GM21423 (cell line): Measurements from ENCODE around the gene CISD3.

Experiments used
- ATAC-seq: cut with Tn5 transposase; IDR thresholded peaks from one replicate; pipeline ENCODE4 v1.9.1; 2021; ENCODE audit warnings: mild to moderate bottlenecking, moderate library complexity; ENCODE audit not compliant: unreplicated experiment

The CISD3 gene, protein sequence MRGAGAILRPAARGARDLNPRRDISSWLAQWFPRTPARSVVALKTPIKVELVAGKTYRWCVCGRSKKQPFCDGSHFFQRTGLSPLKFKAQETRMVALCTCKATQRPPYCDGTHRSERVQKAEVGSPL

DNA sequence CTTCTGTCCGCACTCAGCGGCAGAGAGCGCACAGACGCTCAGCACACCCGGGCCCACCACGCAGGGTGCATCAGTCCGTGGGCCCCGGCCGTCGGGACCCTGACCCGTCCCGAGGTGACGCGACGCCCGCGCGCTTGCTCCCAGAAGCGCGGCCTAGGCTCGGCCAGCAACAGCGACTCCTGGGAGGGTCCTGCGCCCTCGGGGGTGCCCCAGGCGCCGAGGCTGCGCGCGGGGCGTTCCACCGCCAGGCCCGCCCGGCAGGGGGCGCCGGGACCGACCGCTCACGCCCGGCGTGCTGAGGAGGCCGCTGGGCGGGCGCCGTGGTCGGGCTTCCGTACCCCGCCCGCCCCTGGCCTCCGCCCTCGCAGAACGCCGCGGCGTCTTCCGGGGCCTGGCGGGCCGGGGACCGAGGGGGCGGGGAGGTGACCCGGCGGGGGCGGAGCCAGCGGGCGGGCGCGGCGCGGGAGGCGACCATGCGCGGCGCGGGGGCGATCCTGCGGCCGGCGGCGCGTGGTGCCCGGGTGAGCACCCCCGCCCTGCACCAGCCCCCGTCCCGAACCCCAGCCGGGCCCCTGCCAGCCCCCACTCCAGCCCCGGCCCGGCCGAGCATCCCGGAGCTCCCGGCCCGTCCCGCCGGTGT lies at the start of gene CISD3:
TSS of gene CISD3 (plus strand) at position 456 of the 640 bp plus-strand sequence. CDS start at position 474, 18 bp downstream.
- ATAC-seq: peak; percentile 82

DNA sequence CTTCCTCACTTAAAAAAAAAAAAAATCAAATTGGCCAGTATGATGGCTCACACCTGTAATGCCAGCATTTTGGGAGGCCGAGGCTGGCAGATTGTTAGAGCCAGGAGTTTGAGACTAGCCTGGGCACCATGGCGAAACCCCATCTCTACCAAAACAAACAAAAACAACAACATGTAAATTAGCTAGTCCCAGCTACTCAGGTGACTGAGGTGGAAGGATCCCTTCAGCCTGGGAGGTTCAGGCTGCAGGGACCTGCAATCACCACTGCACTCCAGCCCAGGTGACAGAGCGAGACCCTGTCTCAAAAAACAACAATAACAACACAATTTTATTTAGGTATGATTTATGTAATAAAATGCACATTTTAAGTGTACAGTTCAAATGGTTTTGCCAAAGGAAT lies 49.0 kb upstream of the CISD3 start:
- no peak for ATAC-seq

DNA sequence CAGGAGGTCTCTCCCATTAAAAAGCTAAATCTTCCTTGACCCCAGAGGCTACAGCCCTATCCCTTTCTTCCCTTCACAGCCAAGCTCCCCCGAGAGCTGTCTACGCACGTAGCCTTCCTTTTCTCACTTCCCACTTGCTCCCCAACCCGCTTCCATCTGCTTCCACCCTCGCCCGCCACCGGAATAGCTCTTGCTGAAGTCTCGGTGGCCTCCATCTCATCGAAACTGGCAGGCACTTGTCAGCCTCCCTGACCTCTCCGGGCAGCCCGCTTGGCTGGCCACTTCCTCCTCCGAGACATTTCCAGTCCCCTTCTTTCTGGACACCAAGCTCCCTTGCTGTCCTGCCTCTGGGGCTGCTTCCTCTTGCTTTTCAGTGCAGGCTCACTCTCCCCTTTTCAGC lies 44.6 kb upstream of the CISD3 start:
- ATAC-seq: no peak

DNA sequence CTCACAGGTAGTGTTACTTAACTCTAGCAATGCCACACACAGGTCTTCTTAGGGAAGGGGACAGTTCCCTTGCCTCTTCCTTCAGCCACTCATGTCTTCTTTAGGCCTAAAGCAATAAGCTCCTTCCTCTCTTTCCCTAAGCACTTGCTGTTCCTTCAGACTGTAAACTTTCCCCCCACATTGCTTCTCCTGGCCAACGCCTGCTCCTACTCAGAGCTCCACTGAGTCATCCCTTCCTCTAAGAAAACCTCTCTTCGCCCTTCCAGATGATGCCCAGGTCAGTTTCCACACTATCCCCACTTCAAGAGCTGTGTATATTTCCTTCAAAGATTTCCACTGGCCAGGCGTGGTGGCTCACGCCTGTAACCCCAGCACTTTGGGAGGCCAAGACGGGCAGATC lies 42.9 kb upstream of the CISD3 start:
- no peak for ATAC-seq

DNA sequence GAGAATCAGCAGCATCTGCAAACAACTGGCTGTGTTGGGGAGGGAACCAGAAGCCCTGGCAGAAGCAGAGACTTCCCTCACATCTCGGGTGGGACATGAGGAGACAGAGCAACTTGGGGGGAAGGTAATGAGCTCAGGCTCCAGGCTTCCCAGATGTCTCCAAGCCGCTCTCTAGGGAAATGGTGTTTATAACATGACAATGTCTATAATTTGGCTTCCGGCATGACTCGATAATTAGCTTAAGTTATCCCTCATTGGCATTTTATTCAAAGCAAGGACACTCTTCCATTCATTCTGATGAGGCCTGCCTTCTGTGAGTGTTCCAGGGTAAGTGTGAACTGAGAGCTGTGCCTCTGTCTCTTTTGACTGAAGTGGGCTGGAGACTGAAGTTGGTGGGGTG lies 39.8 kb upstream of the CISD3 start:
- no peak for ATAC-seq

DNA sequence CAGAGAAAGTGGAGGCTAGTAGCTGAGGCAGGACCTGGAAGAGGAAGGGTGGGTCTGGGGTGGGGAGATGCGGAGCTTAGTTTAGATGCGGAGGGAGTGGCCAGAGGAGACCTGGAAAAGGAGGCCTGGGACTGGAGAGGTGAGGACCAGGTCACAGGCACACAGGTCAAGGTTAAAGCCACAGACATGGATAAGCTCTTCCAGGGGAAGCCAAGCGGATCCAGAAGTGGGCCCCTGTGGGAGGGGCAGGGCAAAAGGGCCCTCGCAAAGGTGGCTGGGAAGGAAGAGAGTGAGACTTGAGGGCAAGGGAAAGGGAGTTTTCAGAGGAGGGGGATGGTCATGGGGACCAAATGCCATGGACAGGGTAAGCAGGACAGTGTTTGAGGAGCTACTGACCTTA lies 39.0 kb upstream of the CISD3 start:
- no peak for ATAC-seq

DNA sequence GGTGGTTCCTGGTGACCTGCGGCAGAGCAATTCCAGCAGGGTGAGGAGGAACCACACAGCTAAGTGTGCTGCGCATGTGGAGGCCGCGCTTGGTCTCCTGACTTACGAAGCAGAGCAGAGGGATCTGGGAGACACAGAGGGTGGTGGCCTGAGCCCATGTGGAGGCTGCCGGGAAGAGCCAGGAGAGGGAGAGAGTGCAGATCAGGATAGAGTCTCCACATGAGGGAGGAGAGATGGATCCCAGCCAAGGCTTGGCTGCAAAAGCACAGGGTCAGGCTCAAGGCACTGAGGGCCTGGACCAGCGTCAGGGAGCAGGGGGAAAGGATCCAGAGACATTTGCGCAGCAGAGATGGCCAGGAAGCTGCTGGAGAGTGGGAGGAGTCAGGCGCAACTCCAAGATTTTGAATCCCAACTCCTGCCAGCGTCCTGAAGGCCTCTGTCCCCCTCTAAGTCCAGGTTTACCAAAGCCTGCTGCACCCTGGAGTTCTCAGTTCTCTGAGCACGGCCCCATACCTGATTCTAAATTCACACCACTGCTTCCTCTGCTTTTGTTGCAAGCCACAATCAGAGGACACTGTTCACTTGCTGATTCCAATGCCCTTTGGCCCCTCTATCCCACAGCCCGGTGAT lies 36.3 kb upstream of the CISD3 start:
- ATAC-seq: no peak

DNA sequence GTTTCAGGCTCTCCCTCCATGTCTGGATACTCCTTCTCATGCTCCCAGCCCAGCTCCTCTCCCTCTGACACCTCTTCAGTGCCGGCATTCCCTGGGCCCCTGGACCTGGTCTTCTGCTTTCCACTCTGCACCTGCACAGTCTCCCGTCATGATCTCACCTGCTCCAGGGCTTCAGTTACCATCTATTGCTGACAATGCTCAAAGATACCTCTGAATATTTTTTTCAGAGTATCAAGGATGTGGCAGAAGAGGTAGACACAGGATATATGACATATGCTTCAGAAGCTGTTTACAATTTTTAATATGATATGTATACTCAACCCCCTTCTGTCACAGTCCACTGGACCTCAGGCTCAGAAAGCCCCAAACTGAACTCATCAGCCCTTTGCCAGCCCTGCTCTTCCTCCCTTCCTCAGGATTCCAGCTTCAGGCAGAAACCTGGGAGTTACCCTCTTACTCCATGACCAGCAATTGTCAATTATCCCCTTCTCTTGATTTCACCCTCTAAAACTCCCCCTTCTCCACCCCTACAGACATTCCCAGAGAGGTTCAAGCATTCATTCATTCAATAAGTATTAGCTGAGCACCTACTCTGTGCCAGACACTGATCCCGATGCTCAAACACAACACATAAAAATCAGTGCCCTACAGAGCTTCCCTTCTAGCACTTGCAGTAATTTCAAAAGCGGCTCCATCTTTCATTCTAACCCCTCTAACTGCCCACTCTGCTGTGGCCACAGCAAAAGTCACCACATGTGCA lies 32.9 kb upstream of the CISD3 start:
- no peak for ATAC-seq

DNA sequence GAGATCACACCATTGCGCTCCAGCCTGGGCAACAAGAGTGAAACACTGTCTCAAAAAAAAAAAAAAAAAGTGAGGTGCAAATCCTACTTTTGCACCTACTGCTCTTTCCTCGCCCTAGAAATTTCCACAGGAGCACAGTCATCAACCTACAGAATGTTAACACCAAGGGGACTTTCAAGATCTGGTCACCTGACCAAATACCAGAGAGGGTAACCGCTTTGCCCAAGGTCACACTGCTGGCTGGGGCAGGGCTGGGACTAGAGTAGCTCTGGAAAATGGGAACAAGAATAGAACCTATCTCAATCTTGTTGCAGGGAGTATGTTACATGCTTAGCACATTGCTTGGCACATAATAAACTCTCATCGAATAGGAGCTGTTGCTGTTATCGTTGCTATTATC lies 31.4 kb upstream of the CISD3 start:
- no peak for ATAC-seq

DNA sequence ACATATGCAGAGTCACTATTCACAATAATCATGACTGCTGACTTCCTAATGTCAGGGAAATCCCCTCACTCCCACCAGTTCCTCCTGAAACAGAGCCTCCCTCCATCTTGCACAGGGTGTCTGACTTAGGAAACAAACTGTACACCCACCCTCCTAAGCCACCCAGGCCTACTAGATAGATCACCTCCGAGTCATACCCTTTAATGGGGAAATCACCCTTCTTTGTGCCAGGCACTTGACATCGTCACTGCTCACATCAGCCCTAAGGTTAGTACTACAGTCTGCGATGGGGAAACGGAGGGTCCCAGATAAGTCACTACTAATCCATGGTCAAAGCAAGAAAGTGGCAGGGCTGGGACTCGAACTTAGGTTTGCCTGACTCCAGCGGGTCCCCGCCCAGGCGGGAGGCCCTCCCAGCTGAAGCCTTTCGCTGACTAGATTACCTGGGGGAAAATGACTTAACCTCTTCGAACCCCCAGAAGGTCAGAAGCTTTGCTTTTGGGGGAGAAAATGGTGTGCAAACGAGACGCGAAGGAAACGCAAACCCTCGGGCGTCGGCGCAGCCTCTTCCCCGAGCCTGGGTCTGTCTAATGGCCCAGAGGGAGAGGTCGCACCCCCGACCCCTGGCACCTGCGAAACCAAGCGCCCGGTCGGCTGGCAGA lies 28.5 kb upstream of the CISD3 start:
- ATAC-seq: peak; percentile 12

DNA sequence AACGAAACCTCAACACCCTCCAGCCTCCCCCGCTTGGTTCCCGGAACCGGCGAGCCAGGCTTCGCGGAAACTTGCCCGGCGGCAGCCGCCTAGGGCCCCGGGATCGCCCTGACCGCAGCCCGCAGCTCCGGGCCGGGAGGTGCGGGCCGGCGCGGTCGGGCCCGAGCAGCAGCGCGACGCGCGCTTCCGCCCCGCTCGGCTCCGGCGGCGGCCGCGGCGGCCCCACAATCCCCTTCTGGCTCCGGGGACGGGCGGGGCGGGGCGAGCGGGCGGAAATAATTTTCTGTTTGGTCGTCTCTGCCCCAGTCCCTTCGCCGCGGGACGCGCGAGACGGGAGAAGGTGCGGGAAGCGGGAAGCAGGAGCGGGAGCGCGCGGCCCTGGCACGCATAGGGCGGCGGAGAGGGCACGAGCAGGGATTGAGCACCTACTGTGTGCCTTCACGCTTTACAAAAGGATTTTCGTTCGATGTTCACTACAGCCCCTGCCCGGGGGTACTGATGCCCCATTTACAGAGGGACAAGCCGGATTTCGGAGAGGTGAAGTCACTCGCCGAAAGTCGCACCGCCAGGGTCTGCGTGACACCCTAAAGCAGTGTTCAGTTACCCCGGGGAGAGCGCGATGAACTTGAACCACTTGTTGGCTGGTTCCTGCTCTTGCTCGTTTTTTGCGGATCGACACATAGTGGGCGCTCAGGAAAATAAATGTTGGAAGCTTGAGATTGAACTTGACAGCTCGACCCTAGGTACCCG lies 27.8 kb upstream of the CISD3 start:
- peak; percentile 35 for ATAC-seq

DNA sequence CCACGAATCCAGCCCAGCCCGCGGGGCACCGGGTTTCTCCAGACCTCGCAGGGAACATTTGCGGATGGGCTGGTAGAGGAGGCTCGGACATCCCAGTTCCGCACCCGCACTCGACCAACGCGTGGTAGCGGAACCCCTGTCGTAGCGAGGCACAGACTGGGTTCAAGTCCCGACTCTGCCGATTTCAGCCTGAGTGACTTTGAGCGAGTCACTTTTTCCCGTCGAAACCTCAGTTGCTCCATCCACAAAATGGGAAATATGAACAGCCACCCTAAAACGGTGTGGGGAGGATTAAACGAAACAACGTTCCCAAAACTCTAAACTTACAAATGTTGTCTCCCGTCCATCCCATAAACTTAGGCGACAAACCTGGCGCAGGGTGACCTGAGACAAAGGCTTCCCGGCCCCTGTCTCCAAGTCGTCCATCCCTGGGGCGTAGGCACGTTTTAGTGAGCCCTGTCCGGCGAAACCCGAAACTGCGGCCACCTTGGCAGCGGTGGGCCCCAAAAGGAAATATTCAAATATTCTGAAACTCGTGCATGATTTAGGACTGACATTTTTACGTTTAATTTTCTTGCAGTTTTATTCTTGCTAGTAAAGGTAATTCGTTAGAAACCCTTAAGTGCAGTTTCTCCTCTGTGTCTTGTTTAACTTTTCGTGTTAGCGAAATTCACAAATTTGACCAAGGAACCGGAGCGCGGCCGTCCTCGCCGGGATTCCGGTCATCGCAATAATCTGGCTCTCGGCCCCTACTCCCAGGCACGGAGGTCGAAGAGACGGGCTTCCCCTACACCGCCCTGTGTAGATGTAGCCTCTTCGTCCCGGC lies 27.0 kb upstream of the CISD3 start:
- no peak for ATAC-seq

DNA sequence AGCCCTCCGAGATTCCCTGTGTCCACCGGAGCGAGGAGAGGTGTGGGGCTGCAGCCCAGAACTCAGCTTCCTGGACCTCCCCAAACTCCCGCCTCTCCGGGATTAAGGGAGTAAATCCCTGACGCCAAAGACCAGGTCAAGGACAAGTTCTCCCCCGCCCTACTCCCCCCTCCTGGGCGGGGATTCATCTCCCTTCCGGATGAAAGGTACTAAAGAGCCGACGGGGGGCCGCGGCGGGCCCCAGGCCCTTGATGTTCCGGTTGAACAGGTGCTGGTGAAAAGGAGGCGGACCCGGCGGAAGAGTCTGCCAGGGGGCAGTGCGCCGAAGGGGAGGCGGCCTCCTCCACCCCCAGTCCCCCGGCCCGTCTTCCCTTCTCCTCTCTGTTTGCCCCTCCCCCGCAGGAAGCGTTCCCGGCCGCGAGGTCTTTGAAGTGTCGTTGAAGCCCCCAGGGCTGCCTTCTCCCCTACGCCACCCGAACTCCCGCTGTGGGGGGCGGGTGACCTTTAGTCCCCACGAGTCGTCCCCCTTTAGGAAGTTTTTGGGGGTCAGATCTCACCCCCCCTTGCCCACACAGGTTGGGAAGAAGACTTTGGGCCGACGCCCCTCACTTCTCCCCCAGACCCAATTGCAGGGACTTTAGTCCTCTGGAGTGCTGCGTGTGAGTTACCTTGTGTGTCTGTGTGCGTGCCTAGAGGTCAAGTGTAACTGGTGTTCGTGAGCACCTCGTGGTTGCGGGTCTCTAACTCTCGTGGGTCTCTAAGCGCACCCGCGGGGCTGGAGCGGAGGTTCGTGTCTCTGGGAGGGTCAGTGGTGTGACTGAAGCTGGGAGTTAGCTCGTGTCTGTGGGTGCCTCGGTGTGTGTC lies 26.2 kb upstream of the CISD3 start:
- no peak for ATAC-seq

DNA sequence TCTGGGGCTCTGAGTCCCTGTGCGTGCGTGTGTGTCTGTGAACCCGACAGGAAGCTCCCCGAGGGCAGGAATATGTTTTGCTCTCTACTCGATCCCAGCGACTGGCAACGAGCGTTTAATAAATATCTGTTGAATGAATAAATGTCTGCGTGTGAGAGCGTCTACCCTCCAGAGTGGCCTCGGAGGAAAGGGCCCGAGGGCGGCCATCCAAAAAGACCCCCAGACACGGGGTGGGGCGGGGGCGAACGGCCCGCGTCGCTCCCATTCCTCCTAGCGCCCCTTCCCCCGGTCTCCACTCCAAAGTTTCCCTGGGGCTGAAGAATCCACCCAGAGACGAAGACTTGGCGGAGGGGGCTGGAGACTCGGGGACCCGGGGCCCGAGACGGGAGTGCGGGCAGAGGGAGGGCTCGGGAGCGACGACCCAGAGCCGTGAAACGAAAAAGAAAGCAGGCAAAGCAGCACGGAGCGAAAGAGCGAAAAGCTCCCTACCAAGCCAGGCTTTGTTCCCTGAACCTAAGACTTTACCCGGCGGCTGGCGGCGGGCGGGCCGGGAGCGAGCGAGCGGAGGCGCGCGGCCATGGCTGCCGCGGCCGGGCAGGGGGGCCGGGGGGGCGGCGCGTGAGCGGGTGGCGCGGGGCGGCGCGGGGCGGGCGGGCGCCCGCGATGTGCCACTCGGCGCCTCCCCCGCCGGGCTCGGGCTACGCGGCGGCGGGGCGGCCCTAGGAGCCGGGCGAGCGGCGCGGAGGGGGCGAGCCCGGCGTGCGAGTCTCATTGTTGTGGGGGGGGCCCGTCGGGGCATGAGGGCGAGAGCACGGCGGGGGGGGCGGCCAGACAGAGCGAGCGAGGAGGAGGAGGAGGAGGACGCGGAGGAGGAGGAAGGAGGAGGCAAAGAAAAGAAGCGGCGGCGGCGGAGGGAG lies 25.3 kb upstream of the CISD3 start, which contains the start of gene MLLT6:
TSS of gene MLLT6 (plus strand) at position 668 of the 917 bp plus-strand sequence. CDS start 360 bp downstream, outside the sequence.
- no peak for ATAC-seq

DNA sequence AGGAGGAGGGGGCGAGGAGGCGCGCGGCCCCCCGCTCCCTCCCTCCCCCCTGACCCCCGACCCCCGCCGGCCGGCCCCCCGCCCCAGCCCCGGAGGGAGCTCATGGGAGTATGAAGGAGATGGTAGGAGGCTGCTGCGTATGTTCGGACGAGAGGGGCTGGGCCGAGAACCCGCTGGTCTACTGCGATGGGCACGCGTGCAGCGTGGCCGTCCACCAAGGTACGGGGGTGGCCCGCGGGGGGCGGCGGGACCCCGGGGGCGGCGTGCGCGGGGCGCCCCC lies 24.7 kb upstream of the CISD3 start:
- no peak for ATAC-seq

DNA sequence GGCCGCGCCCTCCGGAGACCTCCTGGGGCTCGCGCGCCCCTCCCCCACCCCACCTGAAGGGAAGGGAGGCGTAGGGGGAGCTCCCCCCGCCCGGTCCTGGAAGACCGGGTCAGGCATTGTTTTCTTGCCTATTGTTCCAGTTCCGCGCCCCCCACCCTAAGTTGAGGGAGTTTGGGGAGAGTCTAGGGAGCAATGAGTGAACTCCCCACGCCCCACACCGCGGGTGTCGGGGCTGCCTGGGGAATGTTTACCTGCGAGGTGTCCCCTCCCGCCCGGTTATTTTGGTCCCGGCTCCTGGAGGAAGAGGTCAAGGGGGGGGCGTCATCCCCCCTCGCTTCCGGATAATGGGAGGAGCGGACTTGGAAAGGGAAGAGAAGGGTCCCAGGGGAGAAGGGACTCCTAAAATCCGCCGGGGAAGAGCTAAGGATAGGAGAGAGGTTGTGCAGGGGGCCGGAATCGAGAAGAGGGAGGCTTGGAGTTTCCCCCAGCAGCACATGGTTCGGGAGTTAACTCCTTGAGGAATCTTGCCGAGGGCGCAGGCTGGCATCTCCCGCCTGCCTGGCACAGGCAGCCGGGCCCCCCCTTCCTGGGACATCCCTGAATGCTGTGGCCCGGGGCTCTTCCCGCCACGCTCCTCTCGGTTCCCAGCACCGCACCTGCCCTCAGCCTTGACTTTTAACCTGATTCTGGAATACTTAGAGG lies 24.2 kb upstream of the CISD3 start:
- no peak for ATAC-seq

DNA sequence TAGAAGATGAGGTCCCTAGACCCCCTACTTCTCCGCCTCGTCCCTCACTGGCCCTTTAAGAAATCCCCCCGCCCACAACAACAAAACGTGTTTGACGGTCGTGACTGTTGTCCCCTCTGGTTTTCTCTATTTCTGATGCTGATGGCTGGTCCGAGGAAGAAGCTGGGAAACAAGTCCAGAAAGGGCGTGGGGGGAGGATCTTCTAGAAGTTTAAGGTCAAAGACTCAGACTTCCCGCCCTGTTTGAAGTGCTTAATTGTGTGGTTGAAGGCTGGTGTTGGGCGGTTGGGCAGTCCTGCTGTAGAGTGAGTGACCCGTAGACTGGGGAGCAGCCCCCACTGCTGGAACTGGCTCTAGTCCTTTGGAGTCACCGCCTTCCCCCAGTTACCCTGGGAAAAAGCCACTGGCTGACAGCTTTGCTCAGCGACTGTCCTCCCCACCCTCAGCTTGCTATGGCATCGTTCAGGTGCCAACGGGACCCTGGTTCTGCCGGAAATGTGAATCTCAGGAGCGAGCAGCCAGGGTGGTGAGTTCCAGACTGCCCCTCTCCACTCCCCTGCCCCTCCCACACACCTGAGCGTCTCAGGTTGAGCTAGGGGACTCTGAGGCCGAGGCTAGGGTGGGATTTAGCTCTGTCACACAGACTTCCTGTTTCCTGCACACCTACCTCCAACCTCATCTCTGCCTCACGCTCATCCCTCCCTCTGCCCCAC lies 23.5 kb upstream of the CISD3 start:
- no peak for ATAC-seq
